HG03571 (cell line): ENCODE measurements around the gene STPG1.
A peak's percentile ranks its signal among the peaks of the same experiment; 100 is the strongest.

Experiments
- ATAC-seq: cut with Tn5 transposase; IDR thresholded peaks from one replicate; pipeline ENCODE4 v1.9.1; 2021; ENCODE audit not compliant: unreplicated experiment

Gene STPG1

DNA sequence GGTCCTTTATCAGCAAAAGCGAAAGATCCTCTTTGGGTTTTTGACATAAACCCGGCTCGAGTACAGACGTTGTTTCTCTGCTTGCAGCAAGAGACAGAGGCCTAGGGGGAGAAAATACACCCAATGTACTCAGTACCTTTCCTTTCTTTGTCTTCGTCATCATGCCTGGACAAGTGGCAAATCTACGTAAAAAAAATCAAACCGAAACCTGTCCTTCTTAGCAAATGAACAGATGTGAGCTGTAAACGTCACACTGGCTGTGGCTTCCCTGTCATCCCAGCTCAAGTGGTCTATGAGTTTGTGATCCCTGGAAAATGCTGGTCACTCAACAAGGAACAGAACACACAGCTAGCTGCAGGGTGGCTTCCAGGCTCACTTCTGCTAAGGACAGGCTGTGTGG is 39.9 kb downstream of the STPG1 start:
- ATAC-seq: no peak

DNA sequence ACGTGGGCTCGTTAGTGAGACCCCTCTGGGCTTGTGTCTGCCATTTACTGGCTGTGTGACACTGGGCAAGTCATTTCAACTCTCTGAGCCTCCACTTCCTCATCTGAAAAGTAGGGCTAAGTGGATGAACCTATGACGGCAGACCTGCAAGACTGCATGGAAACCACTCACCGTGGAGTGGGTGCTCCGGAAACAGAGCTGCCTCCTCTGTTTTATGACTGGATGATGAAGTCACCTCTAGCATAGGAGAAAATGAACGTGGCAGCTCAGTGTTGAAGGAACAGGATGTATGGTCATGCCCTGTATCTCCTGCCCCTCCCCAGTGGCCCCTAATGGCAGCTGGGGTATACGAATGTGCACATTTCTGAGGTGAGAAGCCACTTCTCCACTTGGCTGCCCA is 40.5 kb downstream of the STPG1 start:
- peak; percentile 59 for ATAC-seq

DNA sequence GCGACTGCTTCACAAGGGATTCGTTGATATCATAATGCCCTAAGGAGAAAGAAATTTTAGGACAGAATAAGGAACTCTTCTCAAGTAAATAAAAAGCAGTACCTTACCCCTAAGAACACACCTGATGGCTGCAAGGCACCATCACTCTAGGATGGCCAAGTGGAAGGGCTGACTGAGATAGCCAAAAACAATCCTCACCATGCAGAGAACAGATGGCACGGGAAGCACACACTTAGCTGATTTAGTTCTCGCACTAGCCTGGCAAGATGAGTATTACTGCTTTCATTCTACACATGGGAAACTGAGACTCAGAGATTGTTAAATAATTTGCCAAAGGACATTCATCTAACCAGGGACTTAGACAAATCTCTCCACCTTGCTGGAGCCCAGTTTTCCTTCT is 43.8 kb downstream of the STPG1 start:
- no peak for ATAC-seq

GRCh38 chr1:24369199-24369598 is 44.4 kb downstream of the STPG1 start:
- no peak for ATAC-seq

DNA sequence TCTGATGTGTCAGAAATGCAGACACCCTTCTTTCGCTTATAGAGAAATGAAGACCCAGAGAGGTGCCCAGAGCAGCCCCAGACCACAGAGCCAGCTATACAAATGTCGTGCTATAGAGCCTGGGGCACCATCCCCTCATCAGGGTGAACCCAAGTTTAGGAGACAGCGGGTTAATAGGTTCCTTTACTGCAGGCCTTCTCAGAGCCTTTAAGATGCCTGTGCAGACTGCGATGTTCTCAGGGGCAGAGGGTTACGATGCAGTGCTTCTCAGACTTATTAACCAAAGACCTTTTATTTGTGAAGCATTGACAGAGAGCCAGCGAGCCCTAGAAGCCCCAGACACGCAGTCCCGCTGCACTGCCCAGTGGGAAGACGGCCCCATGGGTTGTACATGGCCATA is 46.9 kb downstream of the STPG1 start:
- ATAC-seq: no peak

- ATAC-seq: no peak
Measured at GRCh38 chr1:24364975-24365678, 48.5 kb downstream of the STPG1 start.

DNA sequence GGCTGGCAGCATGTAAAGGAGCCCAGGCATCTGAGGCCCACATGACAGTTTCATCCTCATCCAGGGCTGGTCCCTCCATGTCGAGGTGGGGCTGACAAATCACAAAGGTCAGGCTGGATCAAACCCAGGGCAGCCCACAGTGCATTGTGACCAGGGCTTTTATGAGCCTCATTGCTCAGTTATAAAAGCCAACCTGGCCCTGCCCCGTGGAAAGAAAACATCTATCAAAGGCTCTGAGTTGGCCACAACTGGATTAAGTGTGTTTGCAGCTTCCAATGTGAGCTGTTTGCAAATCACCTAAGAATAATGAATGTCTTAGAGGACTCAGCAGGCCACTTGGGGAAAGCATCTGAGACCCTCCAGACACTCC is 49.0 kb downstream of the STPG1 start:
- no peak for ATAC-seq

DNA sequence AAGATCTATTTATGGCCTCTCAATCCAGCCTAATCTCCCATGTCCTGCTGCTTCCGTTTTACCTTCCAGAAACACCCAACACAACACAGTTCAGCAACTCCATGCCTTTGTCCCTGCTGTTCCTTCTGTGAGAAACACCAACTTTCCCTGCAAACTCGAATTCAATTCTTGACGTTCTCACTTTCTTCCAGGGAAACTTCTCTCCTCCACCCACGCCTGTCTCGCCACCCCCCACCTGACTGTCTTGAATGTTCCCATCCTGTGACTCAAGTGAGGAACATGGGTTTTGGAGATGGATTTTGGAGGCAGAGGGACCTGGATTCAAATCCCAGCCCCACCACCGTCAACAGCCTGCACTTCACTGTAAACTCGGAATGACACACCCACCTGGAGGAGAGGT is 49.6 kb downstream of the STPG1 start:
- no peak for ATAC-seq

DNA sequence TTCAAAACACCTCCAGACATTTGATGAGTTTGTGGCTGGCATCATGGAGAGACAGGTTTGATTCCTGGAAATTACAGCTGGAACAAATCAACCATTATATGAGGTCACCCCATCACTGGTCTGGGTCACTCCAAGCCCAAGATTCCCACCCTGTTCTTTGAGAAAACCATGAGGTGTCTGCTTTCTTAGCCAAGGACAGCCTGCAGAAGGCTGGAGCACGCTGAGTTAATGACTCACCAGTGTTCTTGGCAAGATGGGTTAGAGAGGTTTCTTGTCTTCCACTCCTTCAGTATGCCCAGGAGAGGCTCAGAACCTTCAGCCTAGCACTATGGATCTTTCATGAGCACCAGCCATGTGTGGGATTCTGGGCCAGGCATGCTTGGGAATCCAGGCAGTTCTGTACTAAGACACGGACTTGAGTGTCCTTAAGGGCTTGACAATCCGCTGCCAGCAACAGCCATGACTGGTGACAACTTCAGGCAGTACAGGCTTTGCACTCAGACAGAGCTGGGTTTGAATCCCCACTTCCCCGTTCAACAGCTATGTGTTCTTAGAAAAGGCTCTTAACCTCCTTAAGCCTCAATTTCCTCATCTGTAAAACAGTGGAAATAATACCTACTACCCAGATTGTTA is 50.5 kb downstream of the STPG1 start:
- no peak for ATAC-seq

DNA sequence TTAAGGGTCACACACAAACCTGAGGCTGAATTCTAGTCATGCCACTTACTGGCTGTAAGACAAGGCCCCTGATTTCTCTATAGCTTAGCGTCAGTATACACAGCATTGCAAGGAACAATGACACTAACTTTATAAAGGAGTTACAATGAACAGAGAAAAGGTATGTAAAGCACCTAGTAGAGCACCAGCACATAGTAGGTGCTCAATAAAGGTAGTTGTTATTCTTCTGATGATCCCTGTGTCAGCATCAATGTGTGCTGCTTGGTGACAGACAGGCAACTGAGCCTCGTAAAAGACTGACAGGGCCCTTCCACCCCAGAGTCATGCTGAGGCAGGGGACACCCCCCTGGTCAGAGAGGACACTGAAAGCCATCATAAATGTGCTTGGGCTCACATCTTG is 51.2 kb downstream of the STPG1 start:
- ATAC-seq: no peak

- no peak for ATAC-seq
Measured at GRCh38 chr1:24361811-24362210, 51.8 kb downstream of the STPG1 start.

DNA sequence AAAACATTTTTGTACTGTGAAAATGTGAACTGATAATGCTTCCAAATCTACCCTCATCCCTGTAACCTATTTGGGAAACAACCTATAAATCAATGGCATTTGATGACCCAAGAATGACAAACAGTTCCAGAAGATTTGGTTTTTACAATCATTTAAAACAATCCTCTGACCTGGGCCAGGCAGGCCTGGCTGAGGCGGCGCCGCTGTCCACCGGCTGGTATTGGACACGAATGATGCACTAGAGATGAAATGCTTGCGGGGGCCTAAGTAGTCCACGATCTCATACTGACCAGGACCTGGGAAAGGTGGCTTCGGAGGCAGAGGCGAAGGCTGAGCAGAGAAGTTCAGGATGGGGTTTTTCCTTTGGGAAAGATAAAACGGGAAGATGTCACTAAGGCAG is 52.9 kb downstream of the STPG1 start:
- ATAC-seq: no peak

- ATAC-seq: no peak
Measured at GRCh38 chr1:24357038-24357437, 56.5 kb downstream of the STPG1 start.

DNA sequence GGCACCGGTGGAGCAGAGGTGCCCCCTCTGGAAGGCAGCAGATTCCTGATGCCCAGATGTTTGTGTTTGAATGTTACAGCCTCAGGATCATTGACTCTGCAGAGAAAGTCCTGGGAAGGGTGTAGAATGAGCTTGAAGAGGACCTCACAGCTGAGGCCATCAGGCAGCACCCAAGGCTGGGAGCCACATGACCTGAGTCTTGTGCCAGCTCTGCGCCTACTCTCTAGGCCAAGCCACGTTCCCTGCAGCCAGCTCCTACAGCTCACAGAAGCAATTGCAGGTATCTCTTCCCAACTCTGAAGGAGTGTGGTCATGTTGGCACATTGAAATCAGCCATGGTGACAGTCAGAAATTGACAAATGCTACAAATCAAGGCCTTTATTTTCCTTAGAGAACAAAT is 58.1 kb downstream of the STPG1 start:
- ATAC-seq: no peak

GRCh38 chr1:24353292-24353891 is 60.2 kb downstream of the STPG1 start:
- no peak for ATAC-seq

DNA sequence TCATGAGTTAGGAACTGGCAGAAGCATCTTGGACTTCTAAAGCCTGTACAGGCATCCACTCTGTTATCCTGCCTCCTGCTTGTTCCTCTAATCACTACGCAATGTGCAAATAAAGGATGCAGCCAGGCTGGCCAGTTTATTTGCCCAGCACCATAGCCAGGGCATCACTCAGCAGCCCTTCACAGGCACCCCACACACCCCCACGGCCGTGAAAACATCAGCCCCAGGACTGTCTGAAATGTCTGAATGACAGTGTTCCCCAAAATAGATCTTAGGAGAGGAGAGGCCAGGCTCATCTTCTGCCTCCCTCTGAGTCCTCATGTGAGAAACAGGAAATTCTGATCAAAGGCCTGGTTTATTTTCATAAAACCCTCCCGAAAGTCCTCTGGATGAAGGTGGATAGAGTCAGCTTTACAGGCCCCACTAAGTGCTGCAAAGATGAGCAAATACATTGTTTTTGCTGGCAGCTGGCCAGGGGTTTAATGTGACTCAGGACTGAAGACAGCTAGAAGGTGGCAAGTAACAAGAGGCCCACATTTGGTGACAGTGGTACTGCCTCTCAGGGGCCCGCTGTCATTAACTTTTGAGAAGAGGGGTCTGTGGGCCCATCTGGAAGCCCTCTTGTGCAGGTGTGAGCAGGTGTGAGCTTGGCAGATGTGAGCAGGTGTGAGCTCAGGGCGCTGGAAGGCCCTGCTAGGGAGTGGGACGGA is 61.5 kb downstream of the STPG1 start:
- ATAC-seq: no peak

DNA sequence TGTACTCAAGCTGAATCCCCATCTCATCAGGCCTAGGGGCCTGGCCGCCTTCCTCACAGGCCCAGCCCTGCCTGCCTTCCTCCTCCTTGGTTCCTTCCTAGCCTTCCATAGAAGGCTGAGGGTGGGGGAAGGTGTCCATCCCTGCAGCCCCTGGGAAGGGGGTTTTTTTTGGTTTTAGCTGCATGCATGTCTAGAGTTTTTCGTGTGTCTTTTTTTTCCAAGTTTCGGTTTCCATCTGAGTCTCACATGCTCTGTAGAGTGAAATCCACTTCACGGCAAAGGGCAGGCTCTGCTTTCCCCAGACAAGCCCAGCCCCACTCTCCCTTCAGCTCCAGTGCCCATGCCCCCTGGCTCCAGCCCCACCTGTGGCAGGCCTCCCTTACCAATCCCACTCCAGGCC is 62.3 kb downstream of the STPG1 start:
- no peak for ATAC-seq

GRCh38 chr1:24349891-24350290 is 63.7 kb downstream of the STPG1 start:
- ATAC-seq: no peak

GRCh38 chr1:24348196-24348595 is 65.4 kb downstream of the STPG1 start:
- no peak for ATAC-seq

DNA sequence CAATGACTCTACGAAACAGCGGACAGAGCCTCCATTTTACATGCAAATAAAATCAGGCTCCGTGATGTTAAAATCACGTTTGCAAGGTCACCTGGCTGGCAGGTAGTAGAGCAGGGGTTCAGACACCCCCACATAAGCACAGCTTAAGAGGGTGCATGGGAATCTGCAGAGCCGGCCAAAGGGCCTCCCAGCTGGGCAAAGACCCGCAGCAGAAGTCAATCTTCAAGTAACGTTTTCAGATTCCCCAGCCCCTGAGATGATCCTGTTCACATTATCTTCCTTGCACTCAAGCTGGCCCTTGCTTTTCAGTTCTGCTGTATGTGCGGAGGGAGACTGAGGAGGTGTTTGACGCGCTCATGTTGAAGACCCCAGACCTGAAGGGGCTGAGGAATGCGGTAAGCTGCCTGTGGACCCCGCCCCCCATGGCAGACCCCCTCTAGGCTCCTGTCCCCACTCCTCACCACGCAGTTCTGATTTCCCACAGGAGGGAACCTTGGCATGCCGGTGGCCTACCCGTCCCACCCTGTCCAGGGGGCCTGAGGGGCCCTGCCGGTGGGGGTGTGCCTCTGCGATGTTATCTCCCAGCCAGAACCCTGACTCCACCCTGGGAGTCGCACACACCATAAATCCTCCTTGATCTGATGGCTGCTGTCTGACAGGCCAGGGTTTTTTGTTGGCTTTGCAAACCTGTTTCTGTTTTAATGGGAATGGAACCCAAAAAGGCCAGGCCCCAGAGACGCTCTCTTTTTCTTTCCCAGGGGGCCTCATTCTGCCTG is 66.2 kb downstream of the STPG1 start:
- no peak for ATAC-seq

GRCh38 chr1:24345334-24345733 is 68.2 kb downstream of the STPG1 start:
- ATAC-seq: no peak
